Panc1 (cell line): ENCODE results near the gene SPECC1L. TPM values are rescaled to one million over a fixed set of nuclear protein-coding genes. Genes with fewer than 3 reads are reported as not detected.

ENCODE experiments used
- ATAC-seq: fragments of 200-7000 bp; cut with Tn5 transposase; 2 replicates; pipeline ENCODE4 v1.9.1; 2020; ENCODE audit warnings: mild to moderate bottlenecking, moderate library complexity
- BruUV-seq: library from RNA; stranded (reverse); fragments of 400-500 nt; replicated peaks from 2 replicates; lab custom pipeline; 2021; lab: Mats Ljungman, UMichigan
- CTCF ChIA-PET: fragments of 300-600 bp; sonication (Branson Sonifier 250); formaldehyde crosslinking; loops from one replicate; lab custom pipeline; 2022; ENCODE audit warnings: antibody characterized with exemption; lab: Charles Lee
- POLR2A ChIA-PET: fragments of 300-600 bp; sonication (Branson Sonifier 250); formaldehyde crosslinking; loops from one replicate; lab custom pipeline; 2022; ENCODE audit warnings: antibody characterized with exemption; lab: Charles Lee
- DNase-seq: peaks from one replicate; pipeline ENCODE4 v3.0.0-alpha.2; 2010; ENCODE audit warnings: low read depth, low spot score
- H3K27ac ChIP-seq: 2 replicates; pipeline ENCODE4 v1.5.1; 2011; ENCODE audit warnings: mild to moderate bottlenecking, low read length, inconsistent platforms
- H3K27me3 ChIP-seq: fragments of 200-500 bp; sonication (Bioruptor generic); 2 replicates; pipeline ENCODE4 v1.6.0; 2014; ENCODE audit warnings: low read length, inconsistent platforms; ENCODE audit not compliant: control insufficient read depth, insufficient read depth
- H3K36me3 ChIP-seq: fragments of 200-500 bp; sonication (Bioruptor generic); 2 replicates; pipeline ENCODE4 v1.5.1; 2014; ENCODE audit warnings: inconsistent platforms, mild to moderate bottlenecking, low read length, moderate library complexity; ENCODE audit not compliant: control insufficient read depth, insufficient read depth
- H3K4me1 ChIP-seq: 2 replicates; pipeline ENCODE4 v1.5.1; 2011; ENCODE audit warnings: inconsistent platforms, mild to moderate bottlenecking, low read length, moderate library complexity; ENCODE audit not compliant: control insufficient read depth, insufficient read depth
- H3K4me3 ChIP-seq, 2 experiments: 2 replicates each; pipeline ENCODE4 v1.5.1; 2011 to 2012; ENCODE audit warnings: low read depth in 2 of 2, low read length in 2 of 2, mild to moderate bottlenecking in 2 of 2, inconsistent platforms in 1 of 2, moderate library complexity in 1 of 2
- H3K9me3 ChIP-seq: fragments of 200-500 bp; sonication (Bioruptor generic); 2 replicates; pipeline ENCODE4 v1.5.1; 2014; ENCODE audit warnings: low read depth, mild to moderate bottlenecking, inconsistent platforms, low read length, moderate library complexity; ENCODE audit not compliant: control insufficient read depth, insufficient read depth
- POLR2AphosphoS5 ChIP-seq: IDR thresholded peaks from 2 replicates; pipeline ENCODE4 v1.6.1; 2012; ENCODE audit warnings: mild to moderate bottlenecking, low read depth, low read length, moderate library complexity
- SIN3A ChIP-seq: IDR thresholded peaks from 2 replicates; pipeline ENCODE4 v1.6.1; 2012; ENCODE audit warnings: low read depth, mild to moderate bottlenecking, low read length, moderate library complexity, borderline replicate concordance; ENCODE audit not compliant: insufficient read depth
- TCF7L2 ChIP-seq: IDR thresholded peaks from 2 replicates; pipeline ENCODE4 v1.6.1; 2011; ENCODE audit warnings: mild to moderate bottlenecking, low read depth, low read length, inconsistent platforms
- in situ Hi-C: cut with HindIII; loops from 2 replicates; pipeline ENCODE4 v1.10.0; 2016; ENCODE audit warnings: low sequenced_read_pairs, low pct_unique_long_range_greater_than_20kb
- intact Hi-C: fragments of 100-400 bp; cut with micrococcal nuclease; formaldehyde crosslinking; loops from one replicate; pipeline ENCODE4 v1.10.0; 2022; ENCODE audit not compliant: unreplicated experiment
- total RNA-seq: library from RNA; stranded (reverse); gene quantifications from one replicate; pipeline ENCODE4 v1.2.1, GENCODE V29; 2021; ENCODE audit not compliant: unreplicated experiment
- TF ChIP-seq, protein P1 (sequence below), 2 experiments: IDR thresholded peaks; 2 replicates each; pipeline ENCODE4 v1.6.1; 2011 to 2012; ENCODE audit warnings: low read depth in 2 of 2, control low read depth in 1 of 2, low read length in 1 of 2, mild to moderate bottlenecking in 1 of 2, moderate library complexity in 1 of 2; ENCODE audit not compliant: insufficient read depth in 1 of 2
- TF ChIP-seq, protein P2 (sequence below): fragments of 450-650 bp; IDR thresholded peaks from 2 replicates; pipeline ENCODE4 v1.5.1; 2017; ENCODE audit warnings: mild to moderate bottlenecking

Gene SPECC1L
- total RNA-seq, 1 experiment from 2014 or later = 43.3 TPM

DNA sequence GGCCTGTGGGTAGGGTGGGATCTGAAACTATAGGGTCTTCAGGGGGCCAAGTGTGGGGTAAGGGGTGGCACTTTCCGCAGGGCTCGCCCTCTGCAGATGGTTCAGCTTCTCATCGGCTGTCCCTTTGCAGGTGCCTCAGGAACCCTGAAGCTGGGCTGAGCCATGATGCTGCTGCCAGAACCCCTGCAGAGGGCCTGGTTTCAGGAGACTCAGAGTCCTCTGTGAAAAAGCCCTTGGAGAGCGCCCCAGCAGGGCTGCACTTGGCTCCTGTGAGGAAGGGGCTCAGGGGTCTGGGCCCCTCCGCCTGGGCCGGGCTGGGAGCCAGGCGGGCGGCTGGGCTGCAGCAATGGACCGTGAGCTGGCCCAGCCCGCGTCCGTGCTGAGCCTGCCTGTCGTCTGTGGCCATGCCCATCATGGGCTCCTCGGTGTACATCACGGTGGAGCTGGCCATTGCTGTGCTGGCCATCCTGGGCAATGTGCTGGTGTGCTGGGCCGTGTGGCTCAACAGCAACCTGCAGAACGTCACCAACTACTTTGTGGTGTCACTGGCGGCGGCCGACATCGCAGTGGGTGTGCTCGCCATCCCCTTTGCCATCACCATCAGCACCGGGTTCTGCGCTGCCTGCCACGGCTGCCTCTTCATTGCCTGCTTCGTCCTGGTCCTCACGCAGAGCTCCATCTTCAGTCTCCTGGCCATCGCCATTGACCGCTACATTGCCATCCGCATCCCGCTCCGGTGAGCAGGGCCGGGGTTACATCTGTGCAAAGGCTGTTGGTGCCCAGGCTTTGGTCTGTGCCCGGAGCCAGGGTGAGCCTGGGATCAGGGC is 162.6 kb downstream of the SPECC1L start:
- no peaks in the 10 kb centered on the region for H3K27me3 ChIP-seq
- TF ChIP-seq, protein P1, sequence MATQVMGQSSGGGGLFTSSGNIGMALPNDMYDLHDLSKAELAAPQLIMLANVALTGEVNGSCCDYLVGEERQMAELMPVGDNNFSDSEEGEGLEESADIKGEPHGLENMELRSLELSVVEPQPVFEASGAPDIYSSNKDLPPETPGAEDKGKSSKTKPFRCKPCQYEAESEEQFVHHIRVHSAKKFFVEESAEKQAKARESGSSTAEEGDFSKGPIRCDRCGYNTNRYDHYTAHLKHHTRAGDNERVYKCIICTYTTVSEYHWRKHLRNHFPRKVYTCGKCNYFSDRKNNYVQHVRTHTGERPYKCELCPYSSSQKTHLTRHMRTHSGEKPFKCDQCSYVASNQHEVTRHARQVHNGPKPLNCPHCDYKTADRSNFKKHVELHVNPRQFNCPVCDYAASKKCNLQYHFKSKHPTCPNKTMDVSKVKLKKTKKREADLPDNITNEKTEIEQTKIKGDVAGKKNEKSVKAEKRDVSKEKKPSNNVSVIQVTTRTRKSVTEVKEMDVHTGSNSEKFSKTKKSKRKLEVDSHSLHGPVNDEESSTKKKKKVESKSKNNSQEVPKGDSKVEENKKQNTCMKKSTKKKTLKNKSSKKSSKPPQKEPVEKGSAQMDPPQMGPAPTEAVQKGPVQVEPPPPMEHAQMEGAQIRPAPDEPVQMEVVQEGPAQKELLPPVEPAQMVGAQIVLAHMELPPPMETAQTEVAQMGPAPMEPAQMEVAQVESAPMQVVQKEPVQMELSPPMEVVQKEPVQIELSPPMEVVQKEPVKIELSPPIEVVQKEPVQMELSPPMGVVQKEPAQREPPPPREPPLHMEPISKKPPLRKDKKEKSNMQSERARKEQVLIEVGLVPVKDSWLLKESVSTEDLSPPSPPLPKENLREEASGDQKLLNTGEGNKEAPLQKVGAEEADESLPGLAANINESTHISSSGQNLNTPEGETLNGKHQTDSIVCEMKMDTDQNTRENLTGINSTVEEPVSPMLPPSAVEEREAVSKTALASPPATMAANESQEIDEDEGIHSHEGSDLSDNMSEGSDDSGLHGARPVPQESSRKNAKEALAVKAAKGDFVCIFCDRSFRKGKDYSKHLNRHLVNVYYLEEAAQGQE (IDR thresholded peaks at IDR 0.05; ENCODE audit: insufficient read depth in 1 of 2, low read depth in 2 of 2, low read length in 1 of 2) = no peak
- TF ChIP-seq SIN3A (no peak), TCF7L2 (no peak), POLR2AphosphoS5 (no peak)
- TF ChIP-seq, protein P2, sequence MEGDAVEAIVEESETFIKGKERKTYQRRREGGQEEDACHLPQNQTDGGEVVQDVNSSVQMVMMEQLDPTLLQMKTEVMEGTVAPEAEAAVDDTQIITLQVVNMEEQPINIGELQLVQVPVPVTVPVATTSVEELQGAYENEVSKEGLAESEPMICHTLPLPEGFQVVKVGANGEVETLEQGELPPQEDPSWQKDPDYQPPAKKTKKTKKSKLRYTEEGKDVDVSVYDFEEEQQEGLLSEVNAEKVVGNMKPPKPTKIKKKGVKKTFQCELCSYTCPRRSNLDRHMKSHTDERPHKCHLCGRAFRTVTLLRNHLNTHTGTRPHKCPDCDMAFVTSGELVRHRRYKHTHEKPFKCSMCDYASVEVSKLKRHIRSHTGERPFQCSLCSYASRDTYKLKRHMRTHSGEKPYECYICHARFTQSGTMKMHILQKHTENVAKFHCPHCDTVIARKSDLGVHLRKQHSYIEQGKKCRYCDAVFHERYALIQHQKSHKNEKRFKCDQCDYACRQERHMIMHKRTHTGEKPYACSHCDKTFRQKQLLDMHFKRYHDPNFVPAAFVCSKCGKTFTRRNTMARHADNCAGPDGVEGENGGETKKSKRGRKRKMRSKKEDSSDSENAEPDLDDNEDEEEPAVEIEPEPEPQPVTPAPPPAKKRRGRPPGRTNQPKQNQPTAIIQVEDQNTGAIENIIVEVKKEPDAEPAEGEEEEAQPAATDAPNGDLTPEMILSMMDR = no peak
- ChIA-PET POLR2A (no interaction called here), CTCF (no interaction called here)
- in situ Hi-C loops (no loop called here), intact Hi-C loops (no loop called here)
- no peaks in the 10 kb centered on the region for H3K36me3 ChIP-seq
- no peak overlapping the region for H3K4me3 ChIP-seq
- no TSS peak for BruUV-seq
- DNase-seq (no peak), ATAC-seq (no peak)
- H3K27ac ChIP-seq = no peak overlapping the region
- H3K9me3 ChIP-seq = no peaks in the 10 kb centered on the region
- peaks cover 8% of the 10 kb centered on the region for H3K4me1 ChIP-seq

DNA sequence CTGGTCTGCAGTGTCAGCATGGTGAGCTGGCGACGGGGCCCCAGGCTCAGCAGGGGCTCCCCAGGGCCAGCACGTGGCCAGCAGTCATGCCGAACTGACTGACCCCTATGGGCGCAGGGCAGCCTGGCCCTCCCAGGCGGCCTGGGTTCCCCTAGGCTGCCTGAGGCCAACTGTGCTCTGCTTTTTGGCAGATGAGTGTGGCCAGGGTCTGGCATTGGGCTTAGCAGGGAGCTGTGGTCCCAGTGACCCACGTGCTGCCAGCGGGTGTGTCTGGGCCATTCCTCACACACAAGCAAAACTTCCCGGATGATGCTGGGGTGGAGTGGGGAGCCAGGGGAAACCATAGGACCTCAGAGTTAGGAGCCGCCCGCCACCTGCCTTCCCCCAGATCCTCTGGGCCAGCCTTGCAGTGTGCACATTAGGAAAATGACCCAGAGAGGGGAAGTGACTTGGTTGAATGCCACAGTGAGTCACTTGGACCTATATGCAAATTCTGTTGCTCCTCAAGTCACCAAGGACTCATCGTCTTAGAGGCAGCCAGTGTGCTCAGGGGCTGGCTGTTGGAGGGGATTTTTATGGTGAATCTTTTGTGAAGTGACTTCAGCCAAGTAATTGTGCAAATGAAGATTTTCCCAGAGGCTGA is 163.3 kb downstream of the SPECC1L start:
- in situ Hi-C loops = no loop called here

More for the DNA sequence above, 163.3 kb downstream of the SPECC1L start:
- DNase-seq (no peak), ATAC-seq (peak; percentile 37; the same call in 1 of the 2 replicates)
- Histone ChIP-seq H3K27ac (no peak overlapping the region), H3K4me3 (no peak overlapping the region), H3K4me1 (peaks cover under 1% of the 10 kb centered on the region), H3K36me3 (no peaks in the 10 kb centered on the region), H3K9me3 (no peaks in the 10 kb centered on the region), H3K27me3 (no peaks in the 10 kb centered on the region)
- intact Hi-C loops = no loop called here
- BruUV-seq = no TSS peak
- CTCF ChIA-PET = no interaction called here
- TF ChIP-seq, protein P2 = no peak
- TF ChIP-seq POLR2AphosphoS5 (no peak), TCF7L2 (no peak), SIN3A (no peak)
- TF ChIP-seq, protein P1 (IDR thresholded peaks at IDR 0.05; ENCODE audit: insufficient read depth in 1 of 2, low read depth in 2 of 2, low read length in 1 of 2) = no peak
- POLR2A ChIA-PET = no interaction called here
